ENCODE measurements around the gene LLGL1.
A peak's percentile ranks its signal among the peaks of the same experiment; 100 is the strongest.

The LLGL1 gene

GRCh38 chr17:18278867-18279266 lies 53.4 kb downstream of the LLGL1 start:
- DNase-seq = no peak

GRCh38 chr17:18280249-18280648 lies 54.8 kb downstream of the LLGL1 start:
- no peak for DNase-seq

- peak; percentile 27 for DNase-seq
Observed at GRCh38 chr17:18280766-18281371, 55.4 kb downstream of the LLGL1 start.

GRCh38 chr17:18281788-18282187 lies 56.4 kb downstream of the LLGL1 start:
- no peak for DNase-seq

GRCh38 chr17:18285296-18285695 lies 59.9 kb downstream of the LLGL1 start:
- DNase-seq = no peak

- no peak for DNase-seq
Observed at GRCh38 chr17:18291718-18292540, 66.5 kb downstream of the LLGL1 start.

Measured in NCI-H1694 (cell line).